ENCODE data around the gene ACYP2.
"Not testable (repeated sequence)": the region's sequence is repeated elsewhere in the genome, so short reads cannot be mapped to it uniquely, and the experiment has no call there.

Gene ACYP2

DNA sequence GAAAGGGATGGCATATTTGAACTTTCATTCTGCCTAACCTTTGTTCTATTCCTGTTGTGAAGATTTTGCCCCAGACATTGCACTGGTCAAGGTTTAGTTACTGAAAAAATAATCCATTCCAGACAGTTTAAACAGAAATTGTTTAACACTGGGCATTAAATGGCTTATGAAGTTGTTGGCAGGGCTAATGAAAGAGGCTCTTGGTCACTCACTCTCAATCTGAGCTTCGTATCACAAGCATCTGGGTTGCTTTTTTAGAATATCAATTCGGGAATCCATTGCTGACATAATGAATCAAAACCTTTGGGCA is 8.0 kb upstream of the ACYP2 start:
- Histone ChIP-seq H3K9me3 (ENCODE audit: insufficient read depth, low read depth, low read length) (no peaks in the 10 kb centered on the region), H4K20me1 (ENCODE audit: insufficient read depth, low read length, poor library complexity, severe bottlenecking) (no peaks in the 10 kb centered on the region), H3K36me3 (ENCODE audit: insufficient read depth, low read length) (no peaks in the 10 kb centered on the region), H3K79me2 (ENCODE audit: insufficient read depth, low read length) (no peaks in the 10 kb centered on the region), H3F3A (ENCODE audit: low read depth) (no peaks in the 10 kb centered on the region), H3K27me3 (ENCODE audit: insufficient read depth, low read length, poor library complexity, severe bottlenecking) (no peaks in the 10 kb centered on the region), H3K9me2 (replicated peaks; ENCODE audit: low read depth, low read length) (no peaks in the 10 kb centered on the region), H2AFZ (ENCODE audit: low read length) (peak overlapping the region; percentile 42; the same call in 1 of the 2 replicates), H3K4me1 (ENCODE audit: insufficient read depth, low read length, poor library complexity, severe bottlenecking) (peaks cover 3% of the 10 kb centered on the region), H3K4me3 (ENCODE audit: low read length, poor library complexity, severe bottlenecking) (no peak overlapping the region), H3K9ac (ENCODE audit: low read depth, low read length, poor library complexity, severe bottlenecking) (peak overlapping the region; percentile 3), H3K4me2 (ENCODE audit: low read depth, low read length, poor library complexity, severe bottlenecking) (no peak overlapping the region)
- TF ChIP-seq, protein P1, sequence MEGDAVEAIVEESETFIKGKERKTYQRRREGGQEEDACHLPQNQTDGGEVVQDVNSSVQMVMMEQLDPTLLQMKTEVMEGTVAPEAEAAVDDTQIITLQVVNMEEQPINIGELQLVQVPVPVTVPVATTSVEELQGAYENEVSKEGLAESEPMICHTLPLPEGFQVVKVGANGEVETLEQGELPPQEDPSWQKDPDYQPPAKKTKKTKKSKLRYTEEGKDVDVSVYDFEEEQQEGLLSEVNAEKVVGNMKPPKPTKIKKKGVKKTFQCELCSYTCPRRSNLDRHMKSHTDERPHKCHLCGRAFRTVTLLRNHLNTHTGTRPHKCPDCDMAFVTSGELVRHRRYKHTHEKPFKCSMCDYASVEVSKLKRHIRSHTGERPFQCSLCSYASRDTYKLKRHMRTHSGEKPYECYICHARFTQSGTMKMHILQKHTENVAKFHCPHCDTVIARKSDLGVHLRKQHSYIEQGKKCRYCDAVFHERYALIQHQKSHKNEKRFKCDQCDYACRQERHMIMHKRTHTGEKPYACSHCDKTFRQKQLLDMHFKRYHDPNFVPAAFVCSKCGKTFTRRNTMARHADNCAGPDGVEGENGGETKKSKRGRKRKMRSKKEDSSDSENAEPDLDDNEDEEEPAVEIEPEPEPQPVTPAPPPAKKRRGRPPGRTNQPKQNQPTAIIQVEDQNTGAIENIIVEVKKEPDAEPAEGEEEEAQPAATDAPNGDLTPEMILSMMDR (conservative IDR thresholded peaks at IDR 0.05; ENCODE audit: low read length): no peak
- TF ChIP-seq EZH2phosphoT487 (IDR thresholded peaks at IDR 0.05; ENCODE audit: borderline replicate concordance): no peak

DNA sequence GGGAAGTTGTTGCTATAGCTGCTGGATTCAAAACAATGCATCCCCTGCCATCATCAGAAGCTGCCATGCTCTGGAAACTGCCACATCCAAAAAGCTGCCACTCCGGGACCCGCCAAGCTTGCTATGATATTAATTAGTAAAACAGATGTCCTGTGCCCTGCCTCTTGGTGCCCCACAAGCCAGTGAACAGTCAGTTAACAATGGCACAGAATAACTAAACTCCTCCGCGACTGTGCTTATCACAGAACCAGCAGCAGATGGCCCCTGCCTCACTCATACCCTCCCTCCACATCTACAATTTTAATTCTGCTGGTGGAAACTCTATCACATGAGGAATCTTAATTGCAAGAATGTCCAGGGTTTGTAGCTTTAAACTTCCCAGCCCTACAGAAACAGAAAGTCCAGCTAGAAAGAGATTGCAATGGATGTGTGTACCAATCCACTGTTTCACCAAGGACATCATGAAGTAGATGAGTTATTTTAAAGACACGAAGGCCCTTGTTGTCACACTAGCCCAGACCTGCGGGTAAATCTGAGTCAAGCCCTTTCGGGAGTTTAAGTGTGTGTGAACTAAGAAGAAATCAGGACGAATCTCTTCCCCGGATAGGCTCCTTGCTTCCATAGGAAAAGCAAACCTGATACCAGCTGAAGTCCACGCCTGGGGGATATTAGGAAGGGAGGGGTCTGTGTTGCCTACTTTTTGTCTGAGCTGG is 7.4 kb upstream of the ACYP2 start:
- peak overlapping the region; percentile 42 for H2AFZ ChIP-seq (ENCODE audit: low read length)
- no peak overlapping the region for H3K4me2 ChIP-seq (ENCODE audit: low read depth, low read length, poor library complexity, severe bottlenecking)
- TF ChIP-seq, protein P1 (conservative IDR thresholded peaks at IDR 0.05; ENCODE audit: low read length): no peak; the same call in 1 of the 2 replicates
- TF ChIP-seq EZH2phosphoT487 (IDR thresholded peaks at IDR 0.05; ENCODE audit: borderline replicate concordance): no peak
- H4K20me1 ChIP-seq (ENCODE audit: insufficient read depth, low read length, poor library complexity, severe bottlenecking): no peaks in the 10 kb centered on the region
- H3K36me3 ChIP-seq (ENCODE audit: insufficient read depth, low read length): no peaks in the 10 kb centered on the region
- no peaks in the 10 kb centered on the region for H3K9me2 ChIP-seq (replicated peaks; ENCODE audit: low read depth, low read length)
- no peak overlapping the region for H3K4me3 ChIP-seq (ENCODE audit: low read length, poor library complexity, severe bottlenecking)
- no peaks in the 10 kb centered on the region for H3K27me3 ChIP-seq (ENCODE audit: insufficient read depth, low read length, poor library complexity, severe bottlenecking)
- H3K79me2 ChIP-seq (ENCODE audit: insufficient read depth, low read length): no peaks in the 10 kb centered on the region
- H3K4me1 ChIP-seq (ENCODE audit: insufficient read depth, low read length, poor library complexity, severe bottlenecking): peaks cover 3% of the 10 kb centered on the region
- no peaks in the 10 kb centered on the region for H3F3A ChIP-seq (ENCODE audit: low read depth)
- peak overlapping the region; percentile 3 for H3K9ac ChIP-seq (ENCODE audit: low read depth, low read length, poor library complexity, severe bottlenecking)
- H3K9me3 ChIP-seq (ENCODE audit: insufficient read depth, low read depth, low read length): no peaks in the 10 kb centered on the region

DNA sequence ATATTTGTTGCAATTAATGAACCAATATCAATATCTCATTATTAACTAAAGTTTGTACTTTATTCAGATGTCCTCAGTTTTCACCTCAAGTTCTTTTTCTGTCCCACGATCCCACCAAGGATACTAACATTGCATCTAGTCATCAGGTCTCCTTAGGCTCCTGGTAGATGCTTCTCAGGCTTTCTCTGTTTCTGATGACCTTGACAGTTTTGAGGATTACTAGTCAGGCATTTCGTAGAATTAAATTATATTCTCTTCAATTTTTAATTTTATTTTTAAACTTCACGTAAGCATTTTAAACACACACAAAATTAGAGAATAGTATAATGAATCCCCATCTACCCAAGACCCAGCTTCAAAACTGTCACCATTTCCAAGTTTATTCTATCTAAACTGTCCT is 5.6 kb upstream of the ACYP2 start:
- peaks cover 4% of the 10 kb centered on the region for H3K4me1 ChIP-seq (ENCODE audit: insufficient read depth, low read length, poor library complexity, severe bottlenecking)
- TF ChIP-seq, protein P1 (conservative IDR thresholded peaks at IDR 0.05; ENCODE audit: low read length): no peak
- no peak for TF ChIP-seq EZH2phosphoT487 (IDR thresholded peaks at IDR 0.05; ENCODE audit: borderline replicate concordance)
- no peak overlapping the region for H3K4me3 ChIP-seq (ENCODE audit: low read length, poor library complexity, severe bottlenecking)
- no peak overlapping the region for H3K4me2 ChIP-seq (ENCODE audit: low read depth, low read length, poor library complexity, severe bottlenecking)
- H3K9me2 ChIP-seq (replicated peaks; ENCODE audit: low read depth, low read length): no peaks in the 10 kb centered on the region
- no peak overlapping the region for H2AFZ ChIP-seq (ENCODE audit: low read length)
- H3F3A ChIP-seq (ENCODE audit: low read depth): no peaks in the 10 kb centered on the region
- H3K79me2 ChIP-seq (ENCODE audit: insufficient read depth, low read length): peaks cover 7% of the 10 kb centered on the region
- no peaks in the 10 kb centered on the region for H3K9me3 ChIP-seq (ENCODE audit: insufficient read depth, low read depth, low read length)
- no peaks in the 10 kb centered on the region for H3K36me3 ChIP-seq (ENCODE audit: insufficient read depth, low read length)
- H3K27me3 ChIP-seq (ENCODE audit: insufficient read depth, low read length, poor library complexity, severe bottlenecking): no peaks in the 10 kb centered on the region
- H3K9ac ChIP-seq (ENCODE audit: low read depth, low read length, poor library complexity, severe bottlenecking): no peak overlapping the region
- no peaks in the 10 kb centered on the region for H4K20me1 ChIP-seq (ENCODE audit: insufficient read depth, low read length, poor library complexity, severe bottlenecking)

DNA sequence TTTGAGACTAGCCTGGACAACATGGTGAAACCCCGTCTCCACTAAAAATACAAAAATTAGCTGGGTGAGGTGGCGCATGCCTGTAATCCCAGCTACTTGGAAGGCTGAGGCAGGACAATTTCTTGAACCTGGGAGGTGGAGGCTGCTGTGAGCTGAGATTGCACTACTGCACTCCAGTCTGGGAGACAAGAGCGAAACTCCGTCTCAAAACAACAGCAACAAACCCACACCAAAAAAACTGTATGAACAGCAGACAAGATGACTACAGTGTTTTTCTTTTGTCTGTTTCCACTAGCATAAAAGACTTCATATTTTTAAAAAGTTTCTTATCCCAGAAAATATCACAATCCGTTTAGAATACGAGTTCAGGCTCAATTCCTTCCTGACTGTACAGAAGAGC is 936 bp upstream of the ACYP2 start:
- Histone ChIP-seq H3K4me1 (ENCODE audit: insufficient read depth, low read length, poor library complexity, severe bottlenecking) (peaks cover 12% of the 10 kb centered on the region), H3K9ac (ENCODE audit: low read depth, low read length, poor library complexity, severe bottlenecking) (peak overlapping the region; percentile 89), H3K79me2 (ENCODE audit: insufficient read depth, low read length) (peaks cover 14% of the 10 kb centered on the region), H3K4me2 (ENCODE audit: low read depth, low read length, poor library complexity, severe bottlenecking) (peak overlapping the region; percentile 98), H2AFZ (ENCODE audit: low read length) (0 out of 2 replicates have a peak overlapping the region, but pooled peaks have one; percentile 88), H3K4me3 (ENCODE audit: low read length, poor library complexity, severe bottlenecking) (peak overlapping the region; percentile 77)
- H3K9me2 ChIP-seq (replicated peaks; ENCODE audit: low read depth, low read length); H3K27me3 ChIP-seq (ENCODE audit: insufficient read depth, low read length, poor library complexity, severe bottlenecking); H3K36me3 ChIP-seq (ENCODE audit: insufficient read depth, low read length); H4K20me1 ChIP-seq (ENCODE audit: insufficient read depth, low read length, poor library complexity, severe bottlenecking); H3F3A ChIP-seq (ENCODE audit: low read depth); H3K9me3 ChIP-seq (ENCODE audit: insufficient read depth, low read depth, low read length): not testable (repeated sequence)
